ENCODE data around the gene RUNX1. TPM values are rescaled to one million over a fixed set of nuclear protein-coding genes. Genes with fewer than 3 reads are reported as not detected.

Gene RUNX1
- total RNA-seq, 1 donor from 2014 or later: 23.9 TPM

DNA sequence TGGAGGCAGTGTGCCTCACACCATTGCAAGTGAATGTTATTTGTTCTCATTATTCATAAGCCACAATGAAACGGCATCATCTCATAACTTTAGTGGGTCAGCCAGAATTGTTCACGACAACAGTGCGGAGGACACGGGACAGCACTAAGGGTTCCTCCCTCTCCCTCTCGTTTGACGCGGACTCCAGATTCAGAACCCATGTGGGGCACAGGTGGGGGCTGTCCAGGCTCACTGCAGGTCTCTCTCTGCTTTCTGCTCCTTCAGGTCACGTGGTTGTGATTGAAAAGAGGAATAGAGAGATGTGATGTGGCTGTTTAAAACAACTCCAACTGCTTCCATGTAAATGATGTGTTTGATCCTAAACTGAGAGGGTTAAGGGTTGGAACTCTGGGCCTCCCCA is 13.5 kb downstream of the RUNX1 start:
- peaks cover 6% of the 10 kb centered on the region for H3K9me3 Mint-ChIP-seq (ENCODE audit: unreplicated experiment)
- H3K4me3 Mint-ChIP-seq (ENCODE audit: unreplicated experiment): no peak overlapping the region
- H3K27ac Mint-ChIP-seq (ENCODE audit: unreplicated experiment): no peak overlapping the region
- no peaks in the 10 kb centered on the region for H3K36me3 Mint-ChIP-seq (ENCODE audit: unreplicated experiment)
- TF ChIP-seq, protein P1, sequence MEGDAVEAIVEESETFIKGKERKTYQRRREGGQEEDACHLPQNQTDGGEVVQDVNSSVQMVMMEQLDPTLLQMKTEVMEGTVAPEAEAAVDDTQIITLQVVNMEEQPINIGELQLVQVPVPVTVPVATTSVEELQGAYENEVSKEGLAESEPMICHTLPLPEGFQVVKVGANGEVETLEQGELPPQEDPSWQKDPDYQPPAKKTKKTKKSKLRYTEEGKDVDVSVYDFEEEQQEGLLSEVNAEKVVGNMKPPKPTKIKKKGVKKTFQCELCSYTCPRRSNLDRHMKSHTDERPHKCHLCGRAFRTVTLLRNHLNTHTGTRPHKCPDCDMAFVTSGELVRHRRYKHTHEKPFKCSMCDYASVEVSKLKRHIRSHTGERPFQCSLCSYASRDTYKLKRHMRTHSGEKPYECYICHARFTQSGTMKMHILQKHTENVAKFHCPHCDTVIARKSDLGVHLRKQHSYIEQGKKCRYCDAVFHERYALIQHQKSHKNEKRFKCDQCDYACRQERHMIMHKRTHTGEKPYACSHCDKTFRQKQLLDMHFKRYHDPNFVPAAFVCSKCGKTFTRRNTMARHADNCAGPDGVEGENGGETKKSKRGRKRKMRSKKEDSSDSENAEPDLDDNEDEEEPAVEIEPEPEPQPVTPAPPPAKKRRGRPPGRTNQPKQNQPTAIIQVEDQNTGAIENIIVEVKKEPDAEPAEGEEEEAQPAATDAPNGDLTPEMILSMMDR (IDR thresholded peaks at IDR 0.05): no peak
- no peaks in the 10 kb centered on the region for H3K27me3 Mint-ChIP-seq (ENCODE audit: unreplicated experiment)
- no peak for DNase-seq (ENCODE audit: extremely low spot score, unreplicated experiment)
- peaks cover 5% of the 10 kb centered on the region for H3K4me1 Mint-ChIP-seq (ENCODE audit: unreplicated experiment)

DNA sequence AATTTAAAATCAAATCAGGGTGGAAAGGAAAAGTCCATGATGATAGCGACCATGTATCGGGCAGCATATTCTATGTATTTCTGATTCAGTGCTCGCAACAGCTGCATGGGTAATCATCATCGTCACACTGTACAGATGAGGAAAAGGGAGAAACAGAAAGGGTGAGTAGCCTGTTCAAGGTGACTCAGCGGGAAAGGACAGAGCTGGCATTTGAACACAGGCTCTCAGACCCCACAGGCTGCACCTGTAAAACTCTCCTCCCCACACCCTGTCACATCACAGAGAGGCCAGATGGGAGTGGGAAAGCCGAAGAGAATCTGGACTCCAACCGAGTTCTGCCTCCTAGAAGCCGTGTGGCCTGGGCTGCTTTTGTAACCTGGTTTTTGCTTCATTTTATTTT is 14.0 kb downstream of the RUNX1 start:
- Mint-ChIP-seq H3K36me3 (ENCODE audit: unreplicated experiment) (no peaks in the 10 kb centered on the region), H3K4me1 (ENCODE audit: unreplicated experiment) (peaks cover 2% of the 10 kb centered on the region), H3K9me3 (ENCODE audit: unreplicated experiment) (peaks cover 6% of the 10 kb centered on the region), H3K4me3 (ENCODE audit: unreplicated experiment) (no peak overlapping the region), H3K27ac (ENCODE audit: unreplicated experiment) (no peak overlapping the region), H3K27me3 (ENCODE audit: unreplicated experiment) (no peaks in the 10 kb centered on the region)
- TF ChIP-seq, protein P1 (IDR thresholded peaks at IDR 0.05): no peak
- DNase-seq (ENCODE audit: extremely low spot score, unreplicated experiment): no peak

DNA sequence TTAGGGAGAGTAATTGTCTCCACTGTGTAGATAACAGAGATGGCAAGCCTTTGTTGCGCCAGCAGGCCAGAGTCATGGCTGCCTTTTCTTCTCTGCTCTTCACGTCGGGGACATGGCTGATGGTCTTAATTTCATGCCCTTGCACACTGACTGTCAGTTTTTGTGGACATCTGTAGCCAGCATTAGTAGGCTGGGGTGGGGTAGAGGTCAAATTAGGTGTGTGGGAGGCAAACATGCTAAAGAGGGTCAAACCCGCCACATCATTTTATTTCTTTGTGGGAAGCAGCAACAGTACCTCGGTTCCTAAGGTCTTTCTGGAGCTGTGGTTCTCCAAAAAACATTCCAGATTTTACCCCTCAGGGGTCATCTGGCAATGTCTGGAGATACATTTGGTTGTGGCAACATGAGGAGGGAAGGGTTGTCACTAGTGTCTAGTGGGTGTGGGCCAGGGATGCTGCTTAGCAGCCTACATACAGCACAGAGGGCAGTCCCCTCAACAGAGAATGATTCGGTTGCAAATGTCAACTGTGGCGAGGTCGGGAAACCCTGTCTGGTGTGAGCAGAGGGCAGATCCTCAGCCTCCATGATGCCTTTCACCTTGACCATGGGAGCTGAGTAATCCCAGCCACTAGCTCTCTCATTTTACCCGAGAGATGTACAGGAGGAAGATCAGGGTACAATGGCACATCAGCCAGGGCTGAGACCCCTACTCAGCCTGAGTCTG is 14.7 kb downstream of the RUNX1 start:
- Mint-ChIP-seq H3K27ac (ENCODE audit: unreplicated experiment) (no peak overlapping the region), H3K9me3 (ENCODE audit: unreplicated experiment) (peaks cover 6% of the 10 kb centered on the region), H3K27me3 (ENCODE audit: unreplicated experiment) (no peaks in the 10 kb centered on the region), H3K36me3 (ENCODE audit: unreplicated experiment) (no peaks in the 10 kb centered on the region), H3K4me1 (ENCODE audit: unreplicated experiment) (no peaks in the 10 kb centered on the region), H3K4me3 (ENCODE audit: unreplicated experiment) (no peak overlapping the region)
- TF ChIP-seq, protein P1 (IDR thresholded peaks at IDR 0.05): no peak
- DNase-seq (ENCODE audit: extremely low spot score, unreplicated experiment): no peak

DNA sequence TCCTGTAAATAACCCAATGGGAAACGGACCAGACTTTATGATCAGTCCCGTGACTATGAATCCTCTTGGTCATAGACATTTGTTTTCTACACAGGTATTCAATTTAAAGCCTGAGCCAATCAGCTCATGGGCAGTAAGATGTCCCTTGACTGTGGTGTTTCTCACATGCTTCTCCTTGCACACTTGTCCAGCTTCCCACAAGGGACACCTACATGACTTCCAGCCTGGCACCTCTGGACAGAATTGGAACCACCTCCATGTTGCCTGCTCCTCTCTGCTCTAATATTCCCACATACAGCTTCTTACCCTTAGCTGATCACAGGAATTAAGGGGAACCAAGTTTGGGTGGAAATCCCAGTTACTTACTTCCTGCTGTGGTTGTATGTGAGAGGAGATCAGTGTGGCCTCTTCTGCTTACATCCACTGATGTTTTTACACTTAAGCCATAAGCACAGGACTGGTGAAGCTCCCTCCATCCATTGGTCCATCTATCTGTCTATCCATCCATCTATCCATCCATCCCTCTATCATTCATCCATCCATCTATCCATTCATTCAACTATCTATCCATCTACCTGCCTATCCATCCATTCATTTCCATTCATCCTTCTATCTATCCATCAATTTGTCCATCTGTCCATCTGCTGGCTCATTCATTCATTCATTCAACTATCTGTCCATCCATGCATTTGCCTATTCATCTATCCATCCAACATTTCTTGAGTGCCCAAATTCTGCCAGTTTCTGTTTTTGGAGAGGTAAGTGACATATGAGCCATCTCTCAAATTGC is 16.4 kb downstream of the RUNX1 start:
- H3K4me3 Mint-ChIP-seq (ENCODE audit: unreplicated experiment): no peak overlapping the region
- peaks cover 6% of the 10 kb centered on the region for H3K9me3 Mint-ChIP-seq (ENCODE audit: unreplicated experiment)

More for the DNA sequence above, 16.4 kb downstream of the RUNX1 start:
- TF ChIP-seq, protein P1 (IDR thresholded peaks at IDR 0.05): no peak
- no peak overlapping the region for H3K27ac Mint-ChIP-seq (ENCODE audit: unreplicated experiment)
- no peaks in the 10 kb centered on the region for H3K4me1 Mint-ChIP-seq (ENCODE audit: unreplicated experiment)
- no peaks in the 10 kb centered on the region for H3K27me3 Mint-ChIP-seq (ENCODE audit: unreplicated experiment)
- H3K36me3 Mint-ChIP-seq (ENCODE audit: unreplicated experiment): no peaks in the 10 kb centered on the region
- no peak for DNase-seq (ENCODE audit: extremely low spot score, unreplicated experiment)

Measured in osteocyte (in vitro differentiated cells).